GM12878 (cell line): ENCODE results near the gene KIZ. TPM values are rescaled to one million over a fixed set of nuclear protein-coding genes. Genes with fewer than 3 reads are reported as not detected.

Experiments used
- ATAC-seq: fragments of 200-7000 bp; cut with Tn5 transposase; 3 replicates; pipeline ENCODE4 v1.9.1; 2020; ENCODE audit warnings: mild to moderate bottlenecking, moderate library complexity
- BruUV-seq: library from RNA; stranded (reverse); fragments of 400-500 nt; replicated peaks from 2 replicates; lab custom pipeline; 2021; lab: Mats Ljungman, UMichigan
- CTCF ChIA-PET: fragments of 300-600 bp; sonication (Branson Sonifier 250); formaldehyde crosslinking; extraction: SDS; loops from one replicate; lab custom pipeline; 2021; ENCODE audit warnings: inconsistent platforms; lab: Yijun Ruan, JAX
- POLR2A ChIA-PET: fragments of 350-600 bp; formaldehyde crosslinking; extraction: SDS; loops from one replicate; lab custom pipeline; 2021; ENCODE audit warnings: inconsistent platforms; lab: Charles Lee
- RAD21 ChIA-PET: fragments of 300-600 bp; sonication (Branson Sonifier 250); formaldehyde crosslinking; loops from one replicate; lab custom pipeline; 2023; ENCODE audit warnings: antibody characterized with exemption; ENCODE audit not compliant: unreplicated experiment; lab: Charles Lee
- SMC1A ChIA-PET: fragments of 300-600 bp; sonication (Branson Sonifier 250); formaldehyde crosslinking; loops from one replicate; lab custom pipeline; 2023; ENCODE audit not compliant: unreplicated experiment, uncharacterized antibody; lab: Charles Lee
- DNase-seq: peaks from one replicate; pipeline ENCODE4 v3.0.0-alpha.2; 2011; ENCODE audit warnings: low read depth, low spot score
- FAIRE-seq: peaks from 3 replicates; lab custom pipeline; 2011; peaks lifted over from hg19 to GRCh38; lab: Jason Lieb, UNC
- H2AFZ ChIP-seq: 2 replicates; pipeline ENCODE4 v1.6.0; 2011; ENCODE audit warnings: low read depth, low read length, control low read depth; ENCODE audit not compliant: control insufficient read depth
- H3K27ac ChIP-seq: 2 replicates; pipeline ENCODE4 v1.5.1; 2011; ENCODE audit warnings: control low read depth; ENCODE audit not compliant: control insufficient read depth, insufficient read depth
- H3K27me3 ChIP-seq, 2 experiments: replicated peaks in 1 of 2; 2 replicates each; pipeline versions ENCODE4 v1.6.0 to v1.6.1; 2011; ENCODE audit warnings: low read length in 1 of 2; ENCODE audit not compliant: control insufficient read depth in 2 of 2, insufficient read depth in 2 of 2
- H3K36me3 ChIP-seq, 2 experiments: 2 replicates each; pipeline ENCODE4 v1.5.1; 2011; ENCODE audit warnings: low read length in 1 of 2; ENCODE audit not compliant: control insufficient read depth in 2 of 2, insufficient read depth in 2 of 2
- H3K4me1 ChIP-seq: 2 replicates; pipeline ENCODE4 v1.6.1; 2011; ENCODE audit warnings: mild to moderate bottlenecking, low read length, moderate library complexity, mixed read lengths; ENCODE audit not compliant: control insufficient read depth, insufficient read depth
- H3K4me2 ChIP-seq: 2 replicates; pipeline ENCODE4 v1.6.0; 2011; ENCODE audit warnings: control low read depth; ENCODE audit not compliant: control insufficient read depth, insufficient read depth
- H3K4me3 ChIP-seq: fragments of 200-600 bp; sonication (generic); 2 replicates; pipeline ENCODE4 v1.5.1; 2016
- H3K79me2 ChIP-seq: 2 replicates; pipeline ENCODE4 v1.6.0; 2011; ENCODE audit warnings: low read length; ENCODE audit not compliant: control insufficient read depth, insufficient read depth
- H3K9ac ChIP-seq: 2 replicates; pipeline ENCODE4 v1.8.0; 2011; ENCODE audit warnings: low read length, control low read depth, mixed read lengths; ENCODE audit not compliant: control insufficient read depth, insufficient read depth
- H3K9me3 ChIP-seq: replicated peaks from 3 replicates; pipeline ENCODE4 v1.5.1; 2011; ENCODE audit warnings: mild to moderate bottlenecking, low read length; ENCODE audit not compliant: control insufficient read depth, insufficient read depth
- H4K20me1 ChIP-seq: 2 replicates; pipeline ENCODE4 v1.6.0; 2011; ENCODE audit not compliant: control insufficient read depth, insufficient read depth
- CEBPB ChIP-seq, 2 experiments: fragments of 150-350 bp in 1 of 2; IDR thresholded peaks; 2 replicates each; pipeline ENCODE4 v1.6.1; 2012 to 2014; ENCODE audit warnings: low read depth in 2 of 2, low read length in 2 of 2, borderline replicate concordance in 1 of 2, inconsistent platforms in 1 of 2
- CHD2 ChIP-seq: IDR thresholded peaks from 2 replicates; pipeline ENCODE4 v1.6.1; 2011; ENCODE audit warnings: low read depth, low read length, improper control_type of control experiment, borderline replicate concordance
- CREB1 ChIP-seq: IDR thresholded peaks from 2 replicates; pipeline ENCODE4 v1.6.1; 2012; ENCODE audit warnings: low read depth, mild to moderate bottlenecking, inconsistent platforms
- FOXK2 ChIP-seq: fragments of 450-650 bp; IDR thresholded peaks from 2 replicates; pipeline ENCODE4 v1.6.1; 2017; ENCODE audit warnings: mild to moderate bottlenecking, moderate library complexity
- HDGF ChIP-seq: fragments of 450-650 bp; IDR thresholded peaks from 2 replicates; pipeline ENCODE4 v1.6.1; 2016; ENCODE audit warnings: antibody characterized with exemption
- KAT2A ChIP-seq: conservative IDR thresholded peaks from 2 replicates; pipeline ENCODE4 v1.6.1; 2011; ENCODE audit warnings: low read depth, low read length; ENCODE audit not compliant: control insufficient read depth
- SMC3 ChIP-seq: IDR thresholded peaks from 2 replicates; pipeline ENCODE4 v1.6.1; 2011; ENCODE audit warnings: low read length, improper control_type of control experiment, borderline replicate concordance
- WGBS: methylation state at CpG from one replicate; pipeline ENCODE4 v1.1.6; 2016; ENCODE audit warnings: low lambda C conversion rate; ENCODE audit not compliant: insufficient replicate concordance, insufficient coverage; ENCODE audit errors: missing lambda C conversion rate; 5-methylcytosine and 5-hydroxymethylcytosine counted together
- in situ Hi-C: fragments of 300-500 bp; cut with MboI; formaldehyde crosslinking; loops from 9 replicates; pipeline ENCODE4 v1.14.3; 2018; ENCODE audit warnings: mixed read lengths
- intact Hi-C: fragments of 100-400 bp; cut with micrococcal nuclease; formaldehyde crosslinking; loops from one replicate; pipeline ENCODE4 v1.14.2; 2022; ENCODE audit not compliant: unreplicated experiment
- polyA plus RNA-seq, 11 experiments: library from polyadenylated mRNA; depleted of rRNA in 4 of 11; unstranded in 6 of 11; stranded (reverse) in 5 of 11; fragments of >200 nt; fragmentation: Nextera tagmentation in 4 of 11; fragmentation: Illumina TruSeq in 1 of 11; extraction: Ambion mirVana in 4 of 11; extraction: Trizol in 1 of 11; gene quantifications; 1 replicate in 1 of 11; 2 replicates in 10 of 11; pipeline versions ENCODE4 v1.2.1 to v1.2.3, GENCODE V29; 2011 to 2016; ENCODE audit warnings: inconsistent platforms in 2 of 11, missing spikeins in 2 of 11, low read depth in 1 of 11
- total RNA-seq, 4 experiments: library from RNA; depleted of rRNA in 3 of 4; stranded (reverse); fragments of >200 nt in 3 of 4; fragmentation: Illumina TruSeq in 1 of 4; extraction: Trizol in 1 of 4; gene quantifications; 2 replicates each; pipeline versions ENCODE4 v1.2.1 to v1.2.3, GENCODE V29; 2013 to 2021
- TF ChIP-seq, protein P1 (sequence below): fragments of 450-650 bp; formaldehyde crosslinking; IDR thresholded peaks from 2 replicates; pipeline ENCODE4 v1.4.0; 2022; ENCODE audit warnings: mild to moderate bottlenecking, moderate library complexity
- TF ChIP-seq, protein P2 (sequence below): fragments of 450-650 bp; formaldehyde crosslinking; IDR thresholded peaks from 2 replicates; pipeline ENCODE4 v1.5.0; 2022; ENCODE audit warnings: mild to moderate bottlenecking, missing genetic modification characterization

Gene KIZ
- total and polyA plus RNA-seq, 10 of the 15 experiments (the other 5 are each of a cell fraction or from before 2014, with no cell fraction given), result 2.7 to 11.0 (median 7.3) TPM

DNA sequence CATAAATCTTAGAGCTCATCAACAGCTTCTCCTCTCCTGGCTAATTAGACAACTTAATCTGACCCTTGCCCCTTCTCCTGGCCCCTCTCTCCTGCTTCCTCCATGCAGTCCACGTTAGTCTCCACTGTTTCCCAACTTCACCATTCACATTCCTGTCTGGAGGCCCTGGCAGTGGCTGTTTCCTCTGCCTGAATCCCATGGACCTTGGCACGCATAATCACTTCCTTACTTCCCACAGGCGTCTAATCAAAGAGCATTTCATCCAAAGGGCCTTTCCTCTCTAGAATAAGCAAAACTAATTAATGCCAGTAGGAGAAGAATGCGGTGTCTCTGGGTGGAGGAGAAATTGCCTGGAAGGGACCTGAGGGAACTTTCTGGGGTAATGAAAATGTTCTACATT is 160.9 kb downstream of the KIZ start:
- Histone ChIP-seq H4K20me1 (no peaks in the 10 kb centered on the region), H3K36me3 (no peaks in the 10 kb centered on the region), H3K4me3 (no peak overlapping the region), H3K9me3 (no peaks in the 10 kb centered on the region), H3K9ac (no peak overlapping the region), H2AFZ (no peak overlapping the region), H3K27ac (no peak overlapping the region), H3K79me2 (no peaks in the 10 kb centered on the region)
- intact Hi-C loops (no loop called here), in situ Hi-C loops (no loop called here)
- ChIA-PET CTCF (interaction anchor here (1.8 kb wide), 1 partner anchor 20 kb away, joined by 5 read pairs; no protein-coding TSS in a partner anchor), RAD21 (no interaction called here), SMC1A (no interaction called here), POLR2A (no interaction called here)
- FAIRE-seq (no peak), DNase-seq (no peak)
- TF ChIP-seq, protein P1, sequence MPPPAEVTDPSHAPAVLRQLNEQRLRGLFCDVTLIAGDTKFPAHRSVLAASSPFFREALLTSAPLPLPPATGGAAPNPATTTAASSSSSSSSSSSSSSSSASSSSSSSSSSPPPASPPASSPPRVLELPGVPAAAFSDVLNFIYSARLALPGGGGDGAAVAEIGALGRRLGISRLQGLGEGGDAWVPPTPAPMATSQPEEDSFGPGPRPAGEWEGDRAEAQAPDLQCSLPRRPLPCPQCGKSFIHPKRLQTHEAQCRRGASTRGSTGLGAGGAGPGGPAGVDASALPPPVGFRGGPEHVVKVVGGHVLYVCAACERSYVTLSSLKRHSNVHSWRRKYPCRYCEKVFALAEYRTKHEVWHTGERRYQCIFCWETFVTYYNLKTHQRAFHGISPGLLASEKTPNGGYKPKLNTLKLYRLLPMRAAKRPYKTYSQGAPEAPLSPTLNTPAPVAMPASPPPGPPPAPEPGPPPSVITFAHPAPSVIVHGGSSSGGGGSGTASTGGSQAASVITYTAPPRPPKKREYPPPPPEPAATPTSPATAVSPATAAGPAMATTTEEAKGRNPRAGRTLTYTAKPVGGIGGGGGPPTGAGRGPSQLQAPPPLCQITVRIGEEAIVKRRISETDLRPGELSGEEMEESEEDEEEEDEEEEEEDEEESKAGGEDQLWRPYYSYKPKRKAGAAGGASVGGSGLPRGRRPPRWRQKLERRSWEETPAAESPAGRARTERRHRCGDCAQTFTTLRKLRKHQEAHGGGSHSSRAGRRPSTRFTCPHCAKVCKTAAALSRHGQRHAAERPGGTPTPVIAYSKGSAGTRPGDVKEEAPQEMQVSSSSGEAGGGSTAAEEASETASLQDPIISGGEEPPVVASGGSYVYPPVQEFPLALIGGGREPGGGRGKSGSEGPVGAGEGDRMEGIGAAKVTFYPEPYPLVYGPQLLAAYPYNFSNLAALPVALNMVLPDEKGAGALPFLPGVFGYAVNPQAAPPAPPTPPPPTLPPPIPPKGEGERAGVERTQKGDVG (CRISPR knock-in tag), result no peak
- TF ChIP-seq CREB1 (no peak), SMC3 (no peak), CEBPB (IDR thresholded peaks at IDR 0.05; ENCODE audit: borderline replicate concordance in 1 of 2, low read depth in 2 of 2, low read length in 2 of 2) (no peak), CHD2 (no peak), FOXK2 (no peak), KAT2A (no peak), HDGF (no peak)
- TF ChIP-seq, protein P2, sequence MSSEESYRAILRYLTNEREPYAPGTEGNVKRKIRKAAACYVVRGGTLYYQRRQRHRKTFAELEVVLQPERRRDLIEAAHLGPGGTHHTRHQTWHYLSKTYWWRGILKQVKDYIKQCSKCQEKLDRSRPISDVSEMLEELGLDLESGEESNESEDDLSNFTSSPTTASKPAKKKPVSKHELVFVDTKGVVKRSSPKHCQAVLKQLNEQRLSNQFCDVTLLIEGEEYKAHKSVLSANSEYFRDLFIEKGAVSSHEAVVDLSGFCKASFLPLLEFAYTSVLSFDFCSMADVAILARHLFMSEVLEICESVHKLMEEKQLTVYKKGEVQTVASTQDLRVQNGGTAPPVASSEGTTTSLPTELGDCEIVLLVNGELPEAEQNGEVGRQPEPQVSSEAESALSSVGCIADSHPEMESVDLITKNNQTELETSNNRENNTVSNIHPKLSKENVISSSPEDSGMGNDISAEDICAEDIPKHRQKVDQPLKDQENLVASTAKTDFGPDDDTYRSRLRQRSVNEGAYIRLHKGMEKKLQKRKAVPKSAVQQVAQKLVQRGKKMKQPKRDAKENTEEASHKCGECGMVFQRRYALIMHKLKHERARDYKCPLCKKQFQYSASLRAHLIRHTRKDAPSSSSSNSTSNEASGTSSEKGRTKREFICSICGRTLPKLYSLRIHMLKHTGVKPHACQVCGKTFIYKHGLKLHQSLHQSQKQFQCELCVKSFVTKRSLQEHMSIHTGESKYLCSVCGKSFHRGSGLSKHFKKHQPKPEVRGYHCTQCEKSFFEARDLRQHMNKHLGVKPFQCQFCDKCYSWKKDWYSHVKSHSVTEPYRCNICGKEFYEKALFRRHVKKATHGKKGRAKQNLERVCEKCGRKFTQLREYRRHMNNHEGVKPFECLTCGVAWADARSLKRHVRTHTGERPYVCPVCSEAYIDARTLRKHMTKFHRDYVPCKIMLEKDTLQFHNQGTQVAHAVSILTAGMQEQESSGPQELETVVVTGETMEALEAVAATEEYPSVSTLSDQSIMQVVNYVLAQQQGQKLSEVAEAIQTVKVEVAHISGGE (CRISPR knock-in tag), result no peak
- TF ChIP-seq, all 136 proteins: peak for 0
- BruUV-seq, result no TSS peak
- Histone ChIP-seq H3K27me3 (no peaks in the 10 kb centered on the region), H3K4me2 (no peak overlapping the region), H3K4me1 (no peaks in the 10 kb centered on the region)
- ATAC-seq, result no peak
- WGBS, result 50% methylated on average over 4 of the region's 4 CpGs
